HEK293T (cell line): ENCODE results near the gene DCAF17.

Source experiments
- FOXK2 ChIP-seq: fragments of 450-650 bp; IDR thresholded peaks from 2 replicates; pipeline ENCODE4 v1.6.1; 2016; ENCODE audit warnings: mild to moderate bottlenecking
- FOXM1 ChIP-seq: fragments of 450-650 bp; IDR thresholded peaks from 2 replicates; pipeline ENCODE4 v1.6.1; 2017; ENCODE audit warnings: mild to moderate bottlenecking, borderline replicate concordance
- NFRKB ChIP-seq: fragments of 450-650 bp; IDR thresholded peaks from 2 replicates; pipeline ENCODE4 v1.6.1; 2016; ENCODE audit warnings: mild to moderate bottlenecking, moderate library complexity

DNA sequence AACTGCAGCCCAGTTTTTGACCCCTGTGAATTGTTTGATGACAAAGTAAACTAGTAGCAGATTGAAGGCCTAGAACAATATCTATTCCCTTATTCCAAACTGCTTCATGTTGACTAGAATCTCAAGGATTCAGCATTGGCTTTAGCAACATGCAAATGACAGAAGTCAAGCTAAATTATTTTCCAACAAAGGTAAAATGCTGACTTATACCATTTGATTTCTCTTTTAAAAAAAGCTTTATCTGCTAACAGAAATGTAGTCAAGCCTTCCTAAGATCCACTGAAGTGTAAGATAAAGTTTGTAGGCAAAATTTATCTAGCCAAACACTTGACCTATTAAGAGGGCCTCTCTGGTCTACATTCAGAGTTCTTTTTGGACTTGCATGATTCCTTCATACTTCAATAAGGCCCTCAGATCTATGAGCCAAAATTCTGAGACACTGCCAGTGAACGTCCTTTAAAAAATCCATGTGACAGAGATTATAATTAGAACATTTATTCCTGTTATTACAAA is 78.7 kb downstream of the DCAF17 start:
- TF ChIP-seq FOXM1 (no peak), FOXK2 (no peak), NFRKB (no peak)
